BE2C (cell line): ENCODE data around the gene PADI1.

ENCODE experiments used
- DNase-seq: peaks from one replicate; pipeline ENCODE4 v3.0.0-alpha.2; 2020
- H3K27me3 ChIP-seq: fragments of 250-450 bp; sonication (Bioruptor Pico); 2 replicates; pipeline ENCODE4 v1.5.1; 2020; ENCODE audit warnings: mild to moderate bottlenecking
- H3K36me3 ChIP-seq: fragments of 250-450 bp; sonication (Bioruptor Pico); 2 replicates; pipeline ENCODE4 v1.5.1; 2020; ENCODE audit warnings: mild to moderate bottlenecking
- H3K4me1 ChIP-seq: fragments of 250-450 bp; sonication (Bioruptor Pico); 2 replicates; pipeline ENCODE4 v1.5.1; 2020
- H3K4me3 ChIP-seq: 2 replicates; pipeline ENCODE4 v1.5.1; 2011; ENCODE audit warnings: low read depth, low read length
- H3K9me3 ChIP-seq: fragments of 250-450 bp; sonication (Bioruptor Pico); 2 replicates; pipeline ENCODE4 v1.5.1; 2020
- CTCF ChIP-seq: IDR thresholded peaks from 2 replicates; pipeline ENCODE4 v1.5.1; 2012; ENCODE audit warnings: mild to moderate bottlenecking, low read depth, low read length

Gene PADI1

GRCh38 chr1:17295292-17295691 is 90.4 kb downstream of the PADI1 start:
- no peaks in the 10 kb centered on the region for H3K4me1 ChIP-seq
- no peak for DNase-seq
- no peaks in the 10 kb centered on the region for H3K9me3 ChIP-seq
- H3K36me3 ChIP-seq: no peaks in the 10 kb centered on the region
- TF ChIP-seq CTCF: no peak
- no peak overlapping the region for H3K4me3 ChIP-seq
- H3K27me3 ChIP-seq: no peaks in the 10 kb centered on the region
